MM.1S (cell line): ENCODE measurements around the gene HPSE.

Source experiments
- CTCF ChIP-seq: fragments of 300-600 bp; sonication (generic); IDR thresholded peaks from 2 replicates; pipeline ENCODE4 v1.5.1; 2016; ENCODE audit warnings: antibody characterized with exemption, low read length, mixed read lengths
- EZH2 ChIP-seq: fragments of 300-600 bp; sonication (generic); optimal IDR thresholded peaks from 2 replicates; pipeline ENCODE3; 2017; ENCODE audit warnings: low read depth, mild to moderate bottlenecking, antibody characterized with exemption, low read length, mixed read lengths
- EZH2phosphoT487 ChIP-seq: fragments of 300-600 bp; sonication (generic); IDR thresholded peaks from 2 replicates; pipeline ENCODE4 v1.6.1; 2018; ENCODE audit warnings: antibody characterized with exemption, low read length

DNA sequence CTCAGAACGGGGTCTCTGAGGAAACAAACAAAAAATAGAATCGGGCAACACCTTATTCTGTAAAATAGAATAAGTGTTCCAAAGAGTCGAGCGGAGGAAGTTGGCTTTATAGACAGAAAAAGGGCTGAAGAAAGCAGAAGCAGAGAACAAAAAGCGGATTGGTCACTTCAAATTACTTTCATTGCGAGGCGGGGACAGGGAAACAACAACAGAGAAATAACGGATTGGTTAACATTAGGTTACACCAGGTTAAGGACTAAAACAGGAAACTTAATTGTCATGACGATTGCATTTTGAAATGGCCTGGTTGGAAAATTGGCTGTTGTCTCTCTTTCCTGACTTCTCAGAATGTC, 49.6 kb downstream of the HPSE start:
- no peak for TF ChIP-seq EZH2
- TF ChIP-seq CTCF, result no peak
- no peak for TF ChIP-seq EZH2phosphoT487
